Adrenal gland (tissue), 12 donors: ENCODE results near the gene KLHDC4. TPM values are rescaled to one million over a fixed set of nuclear protein-coding genes. Genes with fewer than 3 reads are reported as not detected.

Experiments used
- DNase-seq, 7 donors: peaks; one replicate each; pipeline ENCODE4 v3.0.0-alpha.2; 2019 to 2020
- H3K27ac ChIP-seq, 5 donors: fragments of 200-600 bp; sonication (generic) in 4 of 5; 1 replicate in 3 of 5; 2 replicates in 2 of 5; pipeline versions ENCODE4 v1.5.1 to v1.8.0; 2016 to 2020; ENCODE audit warnings: mild to moderate bottlenecking in 1 of 5
- H3K27me3 ChIP-seq: fragments of 200-600 bp; 2 replicates; pipeline ENCODE4 v1.8.0; 2021
- H3K36me3 ChIP-seq, 2 donors: fragments of 200-600 bp; replicated peaks in 1 of 2; 1 replicate in 1 of 2; 2 replicates in 1 of 2; pipeline versions ENCODE4 v1.5.1 to v1.8.0; 2018 to 2022
- H3K4me1 ChIP-seq, 2 donors: fragments of 200-600 bp; replicated peaks in 1 of 2; 1 replicate in 1 of 2; 2 replicates in 1 of 2; pipeline versions ENCODE4 v1.5.1 to v1.8.0; 2018 to 2021
- H3K4me3 ChIP-seq, 4 donors: fragments of 200-600 bp; sonication (generic) in 3 of 4; one replicate each; pipeline ENCODE4 v1.5.1; 2016 to 2018
- H3K9me3 ChIP-seq, 3 donors: fragments of 200-600 bp; sonication (generic) in 1 of 3; replicated peaks in 1 of 3; 1 replicate in 2 of 3; 2 replicates in 1 of 3; pipeline versions ENCODE4 v1.5.1 to v1.8.0; 2016 to 2021
- POLR2A ChIP-seq, 2 donors: fragments of 450-650 bp; IDR thresholded peaks; one replicate each; pipeline ENCODE4 v1.6.1; 2017; ENCODE audit warnings: antibody characterized with exemption in 2 of 2, mild to moderate bottlenecking in 2 of 2, moderate library complexity in 1 of 2
- WGBS, 4 donors: extraction: QIAGEN DNeasy Blood & Tissue Kit in 2 of 4; methylation state at CpG; one replicate each; pipeline versions ENCODE4 v1.1.5 to v1.1.7; 2013 to 2017; 5-methylcytosine and 5-hydroxymethylcytosine counted together
- intact Hi-C, 2 donors: fragments of 100-400 bp; cut with DNase I; formaldehyde crosslinking; loops; one replicate each; pipeline versions ENCODE4 v1.14.1 to v1.15.0; 2022 to 2023
- polyA plus RNA-seq, 3 donors: library from polyadenylated mRNA; stranded (reverse); fragments of 200-250 nt in 2 of 3; fragments of 350-450 nt in 1 of 3; fragmentation: Illumina TruSeq in 1 of 3; extraction: RNeasy Lipid Tissue Mini Kit (QIAGEN cat#74804) in 1 of 3; gene quantifications; one replicate each; pipeline ENCODE4 v1.2.3, GENCODE V29; 2013 to 2014
- total RNA-seq, 9 donors: library from RNA; depleted of rRNA in 4 of 9; stranded (reverse); fragments of >200 nt in 4 of 9; fragments of 120-200 nt in 1 of 9; fragmentation: NEBNext Ultra II Directional in 1 of 9; extraction: Animal tissue kit (Norgen Biotek cat#: 25700) in 1 of 9; gene quantifications; one replicate each; pipeline versions ENCODE4 v1.1.0 to v1.2.4, GENCODE V29; 2013 to 2023
- TF ChIP-seq, protein P1 (sequence below), 6 experiments: fragments of 450-650 bp in 4 of 6; fragments of 200-600 bp in 2 of 6; sonication (generic) in 1 of 6; IDR thresholded peaks; 1 replicate in 5 of 6; 2 replicates in 1 of 6; pipeline versions ENCODE4 v1.5.1 to v1.8.0; 2016 to 2021; ENCODE audit warnings: antibody characterized with exemption in 6 of 6, mild to moderate bottlenecking in 2 of 6, moderate library complexity in 1 of 6
- donor health status: healthy with polysubstance abuse.
- donor health status: Bipolar disorder and iron deficiency.
- donor health status: DM: yes; HTN: yes; CAD: no.
- donor health status: DM: no; HTN: no; CAD: no.
- donor health status: DM: no; HTN: no; CAD: no.
- donor health status: DM: yes; HTN: yes; CAD: no.

KLHDC4 gene
- total and polyA plus RNA-seq, 12 donors = 15.4 to 94.0 (median 26.4) TPM

DNA sequence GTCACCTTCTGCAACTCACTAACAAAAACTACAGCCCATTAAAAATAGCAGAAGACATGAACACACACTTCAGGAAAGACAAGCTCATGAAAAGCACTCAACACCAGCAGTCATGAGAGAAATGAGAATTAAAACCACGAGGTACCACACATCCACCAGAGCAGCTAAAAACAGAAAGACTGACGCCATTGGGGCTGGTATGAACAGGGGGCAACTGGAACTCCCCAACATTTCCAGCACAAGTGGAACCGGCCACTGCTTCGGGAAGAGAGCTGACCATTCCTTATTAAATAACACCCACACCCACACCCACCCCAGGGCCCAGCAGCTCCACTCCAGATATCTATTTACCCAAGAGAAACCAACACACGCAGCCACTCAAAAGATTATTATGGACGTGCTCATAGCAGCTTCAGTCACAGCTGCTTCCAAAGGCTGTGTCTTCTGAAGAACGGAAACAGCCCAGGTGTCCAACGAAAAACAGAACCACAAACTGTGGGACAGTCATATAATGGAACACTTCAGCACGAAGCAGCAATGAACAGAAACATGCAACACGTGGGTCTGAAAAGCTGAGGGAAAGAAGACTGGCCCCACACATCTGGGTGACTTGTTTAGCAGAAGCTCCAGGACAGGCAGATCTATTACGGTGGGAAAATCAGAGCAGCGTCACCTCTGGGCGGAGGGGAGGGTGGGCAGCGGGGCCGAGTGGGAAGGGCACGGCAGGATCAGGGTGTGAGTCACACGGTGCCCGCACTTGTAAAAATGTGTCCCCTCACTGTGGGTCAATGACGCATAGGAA is 41.1 kb downstream of the KLHDC4 start:
- DNase-seq = no peak
- Histone ChIP-seq H3K27ac (no peak overlapping the region), H3K4me3 (no peak overlapping the region), H3K4me1 (no peaks in the 10 kb centered on the region), H3K27me3 (no peaks in the 10 kb centered on the region), H3K36me3 (peaks cover 0 to 9% of the 10 kb centered on the region in 2 donors), H3K9me3 (no peaks in the 10 kb centered on the region)
- intact Hi-C loops = no loop called here
- 89 to 96% (median 93%) methylated on average over 19 of the region's 19 CpGs for WGBS, 4 donors
- no peak for TF ChIP-seq POLR2A (IDR thresholded peaks at IDR 0.05)
- TF ChIP-seq, protein P1, sequence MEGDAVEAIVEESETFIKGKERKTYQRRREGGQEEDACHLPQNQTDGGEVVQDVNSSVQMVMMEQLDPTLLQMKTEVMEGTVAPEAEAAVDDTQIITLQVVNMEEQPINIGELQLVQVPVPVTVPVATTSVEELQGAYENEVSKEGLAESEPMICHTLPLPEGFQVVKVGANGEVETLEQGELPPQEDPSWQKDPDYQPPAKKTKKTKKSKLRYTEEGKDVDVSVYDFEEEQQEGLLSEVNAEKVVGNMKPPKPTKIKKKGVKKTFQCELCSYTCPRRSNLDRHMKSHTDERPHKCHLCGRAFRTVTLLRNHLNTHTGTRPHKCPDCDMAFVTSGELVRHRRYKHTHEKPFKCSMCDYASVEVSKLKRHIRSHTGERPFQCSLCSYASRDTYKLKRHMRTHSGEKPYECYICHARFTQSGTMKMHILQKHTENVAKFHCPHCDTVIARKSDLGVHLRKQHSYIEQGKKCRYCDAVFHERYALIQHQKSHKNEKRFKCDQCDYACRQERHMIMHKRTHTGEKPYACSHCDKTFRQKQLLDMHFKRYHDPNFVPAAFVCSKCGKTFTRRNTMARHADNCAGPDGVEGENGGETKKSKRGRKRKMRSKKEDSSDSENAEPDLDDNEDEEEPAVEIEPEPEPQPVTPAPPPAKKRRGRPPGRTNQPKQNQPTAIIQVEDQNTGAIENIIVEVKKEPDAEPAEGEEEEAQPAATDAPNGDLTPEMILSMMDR (IDR thresholded peaks at IDR 0.05) = no peak

DNA sequence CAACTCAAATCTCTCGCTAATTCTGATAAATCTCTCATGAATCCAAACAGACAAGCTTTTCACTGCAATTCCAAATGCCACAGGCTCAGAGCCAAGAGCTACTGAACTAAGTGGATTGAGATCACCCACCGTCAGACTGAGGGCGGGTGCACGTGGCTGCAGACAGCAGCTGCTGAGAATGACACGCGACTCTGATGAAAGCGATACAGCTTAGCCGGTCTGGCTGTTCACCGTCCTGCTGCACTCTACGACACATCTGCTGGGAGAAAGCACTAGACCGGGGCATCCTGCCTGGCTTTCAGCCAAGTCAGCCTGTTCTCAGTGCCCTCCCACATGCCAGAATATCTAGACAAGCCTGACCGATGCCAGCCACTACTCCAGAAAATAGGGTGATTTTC is 42.6 kb downstream of the KLHDC4 start:
- Histone ChIP-seq H3K4me3 (no peak overlapping the region), H3K36me3 (no peaks in the 10 kb centered on the region), H3K27ac (peak overlapping the region in 1 of 5 donors; percentile 44), H3K4me1 (no peaks in the 10 kb centered on the region), H3K9me3 (no peaks in the 10 kb centered on the region), H3K27me3 (no peaks in the 10 kb centered on the region)
- DNase-seq = peak; percentile 24 to 94 (median 50)
- no peak for TF ChIP-seq POLR2A (IDR thresholded peaks at IDR 0.05)
- TF ChIP-seq, protein P1 (IDR thresholded peaks at IDR 0.05) = no peak
- 51 to 64% (median 63%) methylated on average over 12 of the region's 12 CpGs for WGBS, 4 donors
- intact Hi-C loops = no loop called here

DNA sequence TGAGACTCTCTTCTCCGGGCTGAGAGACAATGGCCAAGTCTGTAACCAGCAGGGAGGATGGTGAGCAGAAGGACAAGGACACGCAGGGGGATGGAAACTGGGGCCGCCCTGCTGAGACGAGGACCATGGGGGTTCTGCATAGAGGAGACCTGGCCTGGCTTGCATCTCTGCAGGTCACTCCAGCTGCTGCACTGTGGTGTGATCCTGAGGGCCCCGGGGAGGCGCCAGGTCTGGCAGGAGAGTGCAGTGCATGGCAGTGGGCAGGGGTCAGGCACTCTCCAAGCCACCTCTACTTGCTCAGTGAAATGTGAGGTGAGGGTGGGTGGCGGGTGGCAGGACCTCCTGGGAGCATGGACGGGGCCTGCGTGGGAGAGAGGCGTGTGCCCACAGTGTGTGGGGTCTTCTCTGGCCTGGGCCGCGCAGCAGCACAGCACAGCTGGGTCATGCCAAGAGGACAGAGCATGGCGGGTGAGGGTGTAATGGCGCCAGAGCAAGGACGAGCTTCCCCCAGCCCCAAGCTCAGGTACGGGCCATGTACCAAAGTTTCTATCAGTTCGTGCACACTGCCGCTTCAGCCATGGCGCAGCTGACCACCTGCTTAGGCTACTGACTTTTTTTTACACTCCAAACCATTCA is 43.1 kb downstream of the KLHDC4 start:
- TF ChIP-seq, protein P1 (IDR thresholded peaks at IDR 0.05) = no peak
- TF ChIP-seq POLR2A (IDR thresholded peaks at IDR 0.05) = no peak
- Histone ChIP-seq H3K9me3 (no peaks in the 10 kb centered on the region), H3K27ac (peak overlapping the region in 1 of 5 donors; percentile 44), H3K27me3 (no peaks in the 10 kb centered on the region), H3K4me1 (no peaks in the 10 kb centered on the region), H3K4me3 (no peak overlapping the region), H3K36me3 (no peaks in the 10 kb centered on the region)
- no peak for DNase-seq
- WGBS, 4 donors = 91 to 94% (median 93%) methylated on average over 17 to 19 of the region's 19 CpGs
- intact Hi-C loops = no loop called here

DNA sequence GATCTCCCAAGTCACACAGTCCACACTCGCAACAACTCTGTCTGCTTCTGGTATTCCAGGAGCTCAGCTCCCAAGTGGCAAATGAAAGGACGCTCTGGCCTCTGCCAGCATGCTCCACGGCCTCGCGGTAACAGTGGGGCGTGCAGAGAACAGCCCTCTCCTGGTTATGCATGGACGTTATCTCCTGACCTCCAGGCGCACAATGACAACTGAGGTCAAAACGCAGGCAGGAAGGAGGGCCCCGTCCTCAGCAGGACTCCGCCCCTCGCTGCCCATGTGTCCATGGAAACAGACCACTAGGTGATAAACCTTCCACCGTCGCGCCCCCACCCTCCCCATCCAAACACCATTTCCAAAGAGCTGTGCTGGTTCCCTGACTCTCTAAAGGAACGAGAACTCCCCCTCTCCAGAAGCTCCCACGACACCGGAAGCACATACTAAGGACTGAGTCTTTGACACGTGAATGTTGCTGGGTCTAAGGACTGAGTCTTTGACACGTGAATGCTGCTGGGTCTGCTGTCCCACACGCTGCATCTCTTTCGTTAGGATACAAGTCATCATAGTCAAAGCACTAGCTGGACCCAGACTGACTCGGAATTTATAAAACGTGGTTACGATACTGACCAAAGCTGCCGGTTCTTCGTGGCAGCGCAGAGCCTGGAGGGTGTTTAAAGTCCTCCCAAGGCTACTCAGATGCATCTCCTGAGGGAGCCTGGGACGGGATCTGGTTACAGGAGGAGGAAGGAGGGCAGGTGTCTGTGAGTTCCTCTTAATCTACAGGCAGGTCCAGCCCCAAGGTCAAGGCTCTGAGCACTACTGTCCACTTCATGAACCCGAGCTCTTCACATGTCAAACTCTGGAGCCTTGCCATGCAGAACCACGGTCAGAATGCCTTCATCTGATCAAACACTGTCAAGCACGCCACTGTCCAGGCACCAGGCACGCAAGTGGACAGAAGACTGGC is 43.9 kb downstream of the KLHDC4 start:
- Histone ChIP-seq H3K36me3 (no peaks in the 10 kb centered on the region), H3K27ac (no peak overlapping the region), H3K4me3 (no peak overlapping the region), H3K9me3 (no peaks in the 10 kb centered on the region), H3K4me1 (no peaks in the 10 kb centered on the region), H3K27me3 (no peaks in the 10 kb centered on the region)
- intact Hi-C loops = no loop called here
- no peak for DNase-seq
- TF ChIP-seq, protein P1 (IDR thresholded peaks at IDR 0.05) = no peak
- no peak for TF ChIP-seq POLR2A (IDR thresholded peaks at IDR 0.05)
- 85 to 92% (median 87%) methylated on average over 18 to 33 of the region's 33 CpGs for WGBS, 4 donors
